GM18498 (cell line): ENCODE data around the gene FGF12.
"Not testable (repeated sequence)": the region's sequence is repeated elsewhere in the genome, so short reads cannot be mapped to it uniquely, and the experiment has no call there.

Experiments
- ATAC-seq: cut with Tn5 transposase; IDR thresholded peaks from one replicate; pipeline ENCODE4 v1.9.1; 2021; ENCODE audit warnings: mild to moderate bottlenecking, moderate library complexity; ENCODE audit not compliant: unreplicated experiment

The FGF12 gene

GRCh38 chr3:192727032-192727847 is at the start of gene FGF12:
Gene FGF12 (minus strand): TSS chr3:192727541.
- no peak for ATAC-seq

- not testable (repeated sequence) for ATAC-seq
These were observed 47.0 kb upstream of the FGF12 start for GRCh38 chr3:192774341-192774740.

- ATAC-seq, result no peak
These were observed 45.0 kb upstream of the FGF12 start for GRCh38 chr3:192772240-192772894.

GRCh38 chr3:192758654-192759053 is 31.3 kb upstream of the FGF12 start:
- no peak for ATAC-seq

GRCh38 chr3:192751148-192751547 is 23.8 kb upstream of the FGF12 start:
- no peak for ATAC-seq

- ATAC-seq, result no peak
These were observed 22.9 kb upstream of the FGF12 start for GRCh38 chr3:192750201-192750600.

- ATAC-seq, result no peak
These were observed 20.4 kb upstream of the FGF12 start for GRCh38 chr3:192747746-192748145.

- no peak for ATAC-seq
These were observed 19.8 kb upstream of the FGF12 start for GRCh38 chr3:192747145-192747544.

GRCh38 chr3:192745150-192745549 is 17.8 kb upstream of the FGF12 start:
- no peak for ATAC-seq

GRCh38 chr3:192744604-192745003 is 17.3 kb upstream of the FGF12 start:
- not testable (repeated sequence) for ATAC-seq

GRCh38 chr3:192737506-192737905 is 10.2 kb upstream of the FGF12 start:
- ATAC-seq, result no peak

- ATAC-seq, result no peak
These were observed 3.9 kb upstream of the FGF12 start for GRCh38 chr3:192731233-192731632.

GRCh38 chr3:192726385-192726784 is 956 bp downstream of the FGF12 start:
- no peak for ATAC-seq

- ATAC-seq, result no peak
These were observed 7.4 kb downstream of the FGF12 start for GRCh38 chr3:192719964-192720363.

- no peak for ATAC-seq
These were observed 9.2 kb downstream of the FGF12 start for GRCh38 chr3:192718156-192718555.

GRCh38 chr3:192715126-192715525 is 12.2 kb downstream of the FGF12 start:
- ATAC-seq, result no peak

- ATAC-seq, result not testable (repeated sequence)
These were observed 16.2 kb downstream of the FGF12 start for GRCh38 chr3:192711126-192711525.

- ATAC-seq, result no peak
These were observed 17.0 kb downstream of the FGF12 start for GRCh38 chr3:192710366-192710765.

- no peak for ATAC-seq
These were observed 21.1 kb downstream of the FGF12 start for GRCh38 chr3:192706272-192706671.

- no peak for ATAC-seq
These were observed 26.5 kb downstream of the FGF12 start for GRCh38 chr3:192700885-192701284.

- no peak for ATAC-seq
These were observed 30.3 kb downstream of the FGF12 start for GRCh38 chr3:192696943-192697587.
